Testis (tissue), 3 donors: Measurements from ENCODE around the gene SNAP47. TPM values are rescaled to one million over a fixed set of nuclear protein-coding genes. Genes with fewer than 3 reads are reported as not detected.

Experiments used
- DNase-seq: peaks from one replicate; pipeline ENCODE4 v3.0.0-alpha.2; 2019
- H3K27ac ChIP-seq, 2 donors: fragments of 200-600 bp; sonication (generic); one replicate each; pipeline ENCODE4 v1.5.1; 2019
- H3K27me3 ChIP-seq: fragments of 200-600 bp; sonication (generic); one replicate; pipeline ENCODE4 v1.5.1; 2019
- H3K36me3 ChIP-seq: fragments of 200-600 bp; sonication (generic); one replicate; pipeline ENCODE4 v1.5.1; 2017; ENCODE audit warnings: low read depth; ENCODE audit errors: missing control alignments
- H3K4me1 ChIP-seq: fragments of 200-600 bp; sonication (generic); one replicate; pipeline ENCODE4 v1.5.1; 2019
- H3K4me3 ChIP-seq, 2 donors: fragments of 200-600 bp; sonication (generic); one replicate each; pipeline ENCODE4 v1.5.1; 2017 to 2019
- H3K9me3 ChIP-seq: fragments of 200-600 bp; sonication (generic); one replicate; pipeline ENCODE4 v1.5.1; 2017
- POLR2A ChIP-seq: fragments of 450-650 bp; IDR thresholded peaks from one replicate; pipeline ENCODE4 v1.6.1; 2017; ENCODE audit warnings: antibody characterized with exemption, mild to moderate bottlenecking, moderate library complexity
- WGBS, 2 donors: methylation state at CpG; one replicate each; pipeline ENCODE4 v1.1.5; 2018; 5-methylcytosine and 5-hydroxymethylcytosine counted together
- intact Hi-C: fragments of 100-400 bp; cut with DNase I; formaldehyde crosslinking; loops from one replicate; pipeline ENCODE4 v1.15.1; 2023; ENCODE audit warnings: low total_unique reads
- polyA plus RNA-seq: library from polyadenylated mRNA; stranded (reverse); fragments of 350-450 nt; fragmentation: Illumina TruSeq; extraction: RNeasy Lipid Tissue Mini Kit (QIAGEN cat#74804); gene quantifications from one replicate; pipeline ENCODE4 v1.2.3, GENCODE V29; 2014; ENCODE audit warnings: low read depth, low replicate concordance; ENCODE audit not compliant: insufficient read depth
- total RNA-seq, 2 donors: library from RNA; depleted of rRNA; stranded (reverse); fragments of >200 nt; gene quantifications; one replicate each; pipeline ENCODE4 v1.2.3, GENCODE V29; 2016
- TF ChIP-seq, protein P1 (sequence below), 3 experiments: fragments of 450-650 bp in 2 of 3; fragments of 200-600 bp in 1 of 3; sonication (generic) in 1 of 3; IDR thresholded peaks; one replicate each; pipeline ENCODE4 v1.5.1; 2016 to 2019; ENCODE audit warnings: antibody characterized with exemption in 3 of 3, mild to moderate bottlenecking in 2 of 3, moderate library complexity in 1 of 3

SNAP47 gene
- total and polyA plus RNA-seq, 3 donors from 2014 or later, result 72.2 to 80.3 (median 77.6) TPM

DNA sequence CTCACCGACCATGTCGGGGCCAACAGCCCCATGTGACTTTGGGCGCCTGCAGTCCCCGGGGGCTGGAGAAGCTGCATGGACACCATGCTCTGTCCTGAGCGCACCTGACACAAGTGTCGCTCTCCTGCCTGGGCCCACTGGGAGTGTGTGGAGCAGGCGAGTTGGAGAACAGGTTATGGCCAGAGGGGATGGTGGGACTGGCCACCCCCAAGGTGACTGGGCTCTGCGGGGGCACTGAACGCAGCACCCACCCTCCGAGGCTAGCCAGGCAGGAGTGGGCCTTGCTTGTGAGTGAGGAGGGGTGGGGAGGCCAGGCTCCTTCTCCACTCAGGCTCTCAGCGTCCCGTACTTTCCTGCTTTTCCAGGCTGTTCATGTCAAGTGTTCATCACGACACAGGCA lies 35.6 kb downstream of the SNAP47 start:
- intact Hi-C loops, result no loop called here
- 92 to 98% methylated on average over 13 of the region's 13 CpGs for WGBS, 2 donors
- H3K27me3 ChIP-seq, result no peaks in the 10 kb centered on the region
- no peaks in the 10 kb centered on the region for H3K9me3 ChIP-seq
- H3K4me3 ChIP-seq, result no peak overlapping the region
- TF ChIP-seq, protein P1, sequence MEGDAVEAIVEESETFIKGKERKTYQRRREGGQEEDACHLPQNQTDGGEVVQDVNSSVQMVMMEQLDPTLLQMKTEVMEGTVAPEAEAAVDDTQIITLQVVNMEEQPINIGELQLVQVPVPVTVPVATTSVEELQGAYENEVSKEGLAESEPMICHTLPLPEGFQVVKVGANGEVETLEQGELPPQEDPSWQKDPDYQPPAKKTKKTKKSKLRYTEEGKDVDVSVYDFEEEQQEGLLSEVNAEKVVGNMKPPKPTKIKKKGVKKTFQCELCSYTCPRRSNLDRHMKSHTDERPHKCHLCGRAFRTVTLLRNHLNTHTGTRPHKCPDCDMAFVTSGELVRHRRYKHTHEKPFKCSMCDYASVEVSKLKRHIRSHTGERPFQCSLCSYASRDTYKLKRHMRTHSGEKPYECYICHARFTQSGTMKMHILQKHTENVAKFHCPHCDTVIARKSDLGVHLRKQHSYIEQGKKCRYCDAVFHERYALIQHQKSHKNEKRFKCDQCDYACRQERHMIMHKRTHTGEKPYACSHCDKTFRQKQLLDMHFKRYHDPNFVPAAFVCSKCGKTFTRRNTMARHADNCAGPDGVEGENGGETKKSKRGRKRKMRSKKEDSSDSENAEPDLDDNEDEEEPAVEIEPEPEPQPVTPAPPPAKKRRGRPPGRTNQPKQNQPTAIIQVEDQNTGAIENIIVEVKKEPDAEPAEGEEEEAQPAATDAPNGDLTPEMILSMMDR (IDR thresholded peaks at IDR 0.05), result no peak
- TF ChIP-seq POLR2A, result no peak
- no peak for DNase-seq
- H3K36me3 ChIP-seq, result no peaks in the 10 kb centered on the region
- no peaks in the 10 kb centered on the region for H3K4me1 ChIP-seq
- no peak overlapping the region for H3K27ac ChIP-seq

DNA sequence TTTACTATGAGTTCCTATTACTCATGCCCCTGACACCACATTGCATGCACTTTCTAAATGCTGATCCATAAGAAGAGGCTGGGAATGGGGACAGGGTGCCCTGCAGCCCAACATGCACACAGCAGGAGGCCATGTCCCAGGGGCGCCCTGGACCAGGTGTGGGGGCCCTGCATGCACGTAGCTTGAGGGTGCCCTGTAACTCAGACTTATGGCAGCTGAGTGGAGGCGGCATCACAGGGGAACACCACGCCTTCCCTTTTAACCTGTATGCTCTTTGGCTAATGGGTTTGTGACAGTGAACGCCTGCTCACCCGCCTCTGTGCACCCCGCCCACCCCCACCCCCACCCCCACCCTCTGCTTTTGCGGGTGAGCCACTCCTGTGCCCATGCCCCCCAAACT lies 36.1 kb downstream of the SNAP47 start:
- Histone ChIP-seq H3K27me3 (no peaks in the 10 kb centered on the region), H3K9me3 (no peaks in the 10 kb centered on the region), H3K4me3 (no peak overlapping the region), H3K27ac (no peak overlapping the region), H3K4me1 (no peaks in the 10 kb centered on the region), H3K36me3 (no peaks in the 10 kb centered on the region)
- DNase-seq, result no peak
- intact Hi-C loops, result no loop called here
- TF ChIP-seq, protein P1 (IDR thresholded peaks at IDR 0.05), result no peak
- no peak for TF ChIP-seq POLR2A
- 91 to 100% methylated on average over 4 to 8 of the region's 8 CpGs for WGBS, 2 donors

- no peak for DNase-seq
- no peaks in the 10 kb centered on the region for H3K4me1 ChIP-seq
- no peak overlapping the region for H3K27ac ChIP-seq
- intact Hi-C loops, result no loop called here
- no peak overlapping the region for H3K4me3 ChIP-seq
- H3K27me3 ChIP-seq, result no peaks in the 10 kb centered on the region
- no peaks in the 10 kb centered on the region for H3K36me3 ChIP-seq
- TF ChIP-seq, protein P1 (IDR thresholded peaks at IDR 0.05), result no peak
- no peak for TF ChIP-seq POLR2A
- WGBS, 2 donors, result 95% methylated on average over 4 to 7 of the region's 7 CpGs
- H3K9me3 ChIP-seq, result no peaks in the 10 kb centered on the region
Observed at GRCh38 chr1:227771771-227772170, 36.5 kb downstream of the SNAP47 start.

DNA sequence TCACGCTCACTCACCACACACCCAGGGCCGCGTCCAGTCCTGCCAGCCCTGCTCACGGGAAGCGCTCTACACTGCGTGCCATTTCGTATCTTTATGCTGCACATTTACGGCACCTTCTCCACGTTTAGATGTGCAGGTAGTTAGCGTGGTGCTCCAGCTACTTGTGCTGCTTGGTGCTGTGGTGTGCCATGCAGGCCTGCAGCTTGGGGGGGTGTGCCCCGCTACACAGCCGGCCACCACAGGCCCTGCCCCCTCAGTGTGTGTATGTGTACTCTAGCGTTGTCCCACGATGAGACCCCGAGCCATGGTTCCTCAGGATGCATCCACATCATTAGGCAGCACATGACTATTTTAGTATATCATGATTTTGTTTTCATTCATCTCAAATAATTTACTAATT lies 38.3 kb downstream of the SNAP47 start:
- H3K27ac ChIP-seq, result no peak overlapping the region
- intact Hi-C loops, result no loop called here
- H3K9me3 ChIP-seq, result no peaks in the 10 kb centered on the region
- no peaks in the 10 kb centered on the region for H3K27me3 ChIP-seq
- 90 to 95% methylated on average over 10 to 15 of the region's 15 CpGs for WGBS, 2 donors
- DNase-seq, result no peak
- H3K4me3 ChIP-seq, result no peak overlapping the region
- H3K36me3 ChIP-seq, result no peaks in the 10 kb centered on the region
- TF ChIP-seq, protein P1 (IDR thresholded peaks at IDR 0.05), result no peak
- TF ChIP-seq POLR2A, result no peak
- H3K4me1 ChIP-seq, result no peaks in the 10 kb centered on the region

- TF ChIP-seq POLR2A, result no peak
- TF ChIP-seq, protein P1 (IDR thresholded peaks at IDR 0.05), result no peak
- no peak overlapping the region for H3K4me3 ChIP-seq
- intact Hi-C loops, result no loop called here
- H3K36me3 ChIP-seq, result no peaks in the 10 kb centered on the region
- H3K27me3 ChIP-seq, result no peaks in the 10 kb centered on the region
- DNase-seq, result no peak
- no peak overlapping the region for H3K27ac ChIP-seq
- 95 to 96% methylated on average over 10 to 13 of the region's 13 CpGs for WGBS, 2 donors
- no peaks in the 10 kb centered on the region for H3K4me1 ChIP-seq
- H3K9me3 ChIP-seq, result no peaks in the 10 kb centered on the region
Observed at GRCh38 chr1:227774051-227774731, 39.0 kb downstream of the SNAP47 start.
